ENCODE results near the gene LDAF1.

Gene LDAF1

DNA sequence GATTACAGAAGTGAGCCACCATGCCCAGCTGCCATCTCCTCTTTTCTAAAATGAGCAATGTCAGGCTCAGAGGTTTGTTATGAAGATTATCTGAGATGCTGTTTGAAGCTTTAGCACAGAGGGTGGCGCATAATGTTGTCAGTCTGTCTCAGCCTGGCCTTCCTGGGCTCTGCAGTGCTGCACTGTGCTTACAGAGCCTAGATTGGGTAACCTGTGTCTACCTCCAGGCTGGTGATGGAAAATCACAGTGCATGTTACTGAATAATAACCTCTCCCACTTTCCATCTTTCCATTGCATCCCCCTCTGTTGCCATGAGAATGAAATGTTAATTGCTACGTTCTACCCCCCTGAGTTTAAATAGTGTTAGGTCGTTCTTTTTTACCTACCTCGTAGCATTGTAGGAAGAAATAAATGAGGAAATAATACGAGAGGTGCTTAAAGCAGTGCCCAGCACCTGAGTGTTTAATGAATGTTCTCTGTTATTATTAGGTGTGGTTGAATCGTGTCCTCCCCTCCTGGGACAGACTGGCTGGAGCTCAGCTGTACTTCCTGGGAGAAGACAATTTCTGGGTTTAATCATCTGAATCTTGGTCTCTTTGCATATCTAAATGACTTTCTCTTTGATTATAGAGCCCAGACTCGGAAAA, 6.2 kb downstream of the LDAF1 start:
- DNase-seq (ENCODE audit: low read depth in 1 of 2, low spot score in 1 of 2), result no peak
- TF ChIP-seq SPI1 (IDR thresholded peaks at IDR 0.05; ENCODE audit: borderline replicate concordance, low read depth) (no peak), GABPA (IDR thresholded peaks at IDR 0.05; ENCODE audit: low read depth) (no peak), POLR2AphosphoS5 (IDR thresholded peaks at IDR 0.05; ENCODE audit: low read depth) (no peak)
- TF ChIP-seq, protein P1, sequence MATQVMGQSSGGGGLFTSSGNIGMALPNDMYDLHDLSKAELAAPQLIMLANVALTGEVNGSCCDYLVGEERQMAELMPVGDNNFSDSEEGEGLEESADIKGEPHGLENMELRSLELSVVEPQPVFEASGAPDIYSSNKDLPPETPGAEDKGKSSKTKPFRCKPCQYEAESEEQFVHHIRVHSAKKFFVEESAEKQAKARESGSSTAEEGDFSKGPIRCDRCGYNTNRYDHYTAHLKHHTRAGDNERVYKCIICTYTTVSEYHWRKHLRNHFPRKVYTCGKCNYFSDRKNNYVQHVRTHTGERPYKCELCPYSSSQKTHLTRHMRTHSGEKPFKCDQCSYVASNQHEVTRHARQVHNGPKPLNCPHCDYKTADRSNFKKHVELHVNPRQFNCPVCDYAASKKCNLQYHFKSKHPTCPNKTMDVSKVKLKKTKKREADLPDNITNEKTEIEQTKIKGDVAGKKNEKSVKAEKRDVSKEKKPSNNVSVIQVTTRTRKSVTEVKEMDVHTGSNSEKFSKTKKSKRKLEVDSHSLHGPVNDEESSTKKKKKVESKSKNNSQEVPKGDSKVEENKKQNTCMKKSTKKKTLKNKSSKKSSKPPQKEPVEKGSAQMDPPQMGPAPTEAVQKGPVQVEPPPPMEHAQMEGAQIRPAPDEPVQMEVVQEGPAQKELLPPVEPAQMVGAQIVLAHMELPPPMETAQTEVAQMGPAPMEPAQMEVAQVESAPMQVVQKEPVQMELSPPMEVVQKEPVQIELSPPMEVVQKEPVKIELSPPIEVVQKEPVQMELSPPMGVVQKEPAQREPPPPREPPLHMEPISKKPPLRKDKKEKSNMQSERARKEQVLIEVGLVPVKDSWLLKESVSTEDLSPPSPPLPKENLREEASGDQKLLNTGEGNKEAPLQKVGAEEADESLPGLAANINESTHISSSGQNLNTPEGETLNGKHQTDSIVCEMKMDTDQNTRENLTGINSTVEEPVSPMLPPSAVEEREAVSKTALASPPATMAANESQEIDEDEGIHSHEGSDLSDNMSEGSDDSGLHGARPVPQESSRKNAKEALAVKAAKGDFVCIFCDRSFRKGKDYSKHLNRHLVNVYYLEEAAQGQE (IDR thresholded peaks at IDR 0.05; ENCODE audit: insufficient replicate concordance, low read depth), result no peak
- TF ChIP-seq, protein P2, sequence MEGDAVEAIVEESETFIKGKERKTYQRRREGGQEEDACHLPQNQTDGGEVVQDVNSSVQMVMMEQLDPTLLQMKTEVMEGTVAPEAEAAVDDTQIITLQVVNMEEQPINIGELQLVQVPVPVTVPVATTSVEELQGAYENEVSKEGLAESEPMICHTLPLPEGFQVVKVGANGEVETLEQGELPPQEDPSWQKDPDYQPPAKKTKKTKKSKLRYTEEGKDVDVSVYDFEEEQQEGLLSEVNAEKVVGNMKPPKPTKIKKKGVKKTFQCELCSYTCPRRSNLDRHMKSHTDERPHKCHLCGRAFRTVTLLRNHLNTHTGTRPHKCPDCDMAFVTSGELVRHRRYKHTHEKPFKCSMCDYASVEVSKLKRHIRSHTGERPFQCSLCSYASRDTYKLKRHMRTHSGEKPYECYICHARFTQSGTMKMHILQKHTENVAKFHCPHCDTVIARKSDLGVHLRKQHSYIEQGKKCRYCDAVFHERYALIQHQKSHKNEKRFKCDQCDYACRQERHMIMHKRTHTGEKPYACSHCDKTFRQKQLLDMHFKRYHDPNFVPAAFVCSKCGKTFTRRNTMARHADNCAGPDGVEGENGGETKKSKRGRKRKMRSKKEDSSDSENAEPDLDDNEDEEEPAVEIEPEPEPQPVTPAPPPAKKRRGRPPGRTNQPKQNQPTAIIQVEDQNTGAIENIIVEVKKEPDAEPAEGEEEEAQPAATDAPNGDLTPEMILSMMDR (IDR thresholded peaks at IDR 0.05; ENCODE audit: insufficient read depth, low read length), result no peak
- Histone ChIP-seq H3K27ac (replicated peaks) (no peak overlapping the region), H3K4me3 (replicated peaks; ENCODE audit: insufficient read depth, low read length) (no peak overlapping the region), H3K27me3 (ENCODE audit: insufficient read depth, poor library complexity, severe bottlenecking) (no peaks in the 10 kb centered on the region)

DNA sequence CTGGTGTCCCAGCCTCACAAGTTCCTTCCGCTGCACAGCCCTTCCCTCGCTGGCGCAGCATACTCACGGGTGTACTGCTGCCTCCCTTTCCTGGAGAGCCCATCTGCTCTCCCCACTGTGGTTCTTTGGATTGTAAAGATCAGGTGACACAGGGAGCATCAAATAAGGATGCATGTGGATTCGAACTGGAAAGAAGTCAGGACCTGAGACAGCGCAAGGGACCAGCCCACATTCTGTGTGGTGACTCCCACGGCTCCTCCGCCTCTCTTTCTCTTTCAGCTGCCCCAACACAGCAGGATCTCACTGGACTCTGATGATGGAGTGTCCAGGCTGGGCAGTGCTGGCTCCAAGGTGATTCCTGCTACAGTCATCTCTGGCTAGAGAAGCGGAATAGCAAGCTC, 8.1 kb downstream of the LDAF1 start:
- H3K4me3 ChIP-seq (replicated peaks; ENCODE audit: insufficient read depth, low read length), result no peak overlapping the region
- TF ChIP-seq, protein P1 (IDR thresholded peaks at IDR 0.05; ENCODE audit: insufficient replicate concordance, low read depth), result peak; percentile 88
- no peak for TF ChIP-seq SPI1 (IDR thresholded peaks at IDR 0.05; ENCODE audit: borderline replicate concordance, low read depth)
- H3K27me3 ChIP-seq (ENCODE audit: insufficient read depth, poor library complexity, severe bottlenecking), result no peaks in the 10 kb centered on the region
- no peak overlapping the region for H3K27ac ChIP-seq (replicated peaks)
- no peak for DNase-seq (ENCODE audit: low read depth in 1 of 2, low spot score in 1 of 2)

DNA sequence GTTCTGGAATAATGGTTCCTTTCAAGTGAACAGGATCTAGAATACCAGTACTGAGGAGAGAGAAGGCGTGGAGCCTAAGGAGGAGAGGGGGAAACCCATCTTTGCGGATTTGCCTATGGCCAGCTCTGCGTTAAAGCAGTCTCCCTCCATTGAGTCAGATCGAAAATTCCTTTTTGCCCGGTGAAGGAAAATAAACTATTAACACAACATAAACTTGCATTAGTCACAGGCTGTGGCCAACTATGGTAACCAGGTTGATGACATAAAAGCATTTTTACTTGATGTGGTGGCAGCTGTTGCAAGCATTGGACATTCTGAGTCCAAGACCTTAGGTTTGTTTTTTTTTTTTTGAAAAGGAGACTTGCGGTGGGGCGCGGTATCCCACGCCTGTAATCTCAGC, 8.9 kb downstream of the LDAF1 start:
- H3K27ac ChIP-seq (replicated peaks), result no peak overlapping the region
- TF ChIP-seq POLR2AphosphoS5 (IDR thresholded peaks at IDR 0.05; ENCODE audit: low read depth) (no peak), SPI1 (IDR thresholded peaks at IDR 0.05; ENCODE audit: borderline replicate concordance, low read depth) (no peak), GABPA (IDR thresholded peaks at IDR 0.05; ENCODE audit: low read depth) (no peak)
- TF ChIP-seq, protein P1 (IDR thresholded peaks at IDR 0.05; ENCODE audit: insufficient replicate concordance, low read depth), result no peak
- TF ChIP-seq, protein P2 (IDR thresholded peaks at IDR 0.05; ENCODE audit: insufficient read depth, low read length), result no peak
- no peaks in the 10 kb centered on the region for H3K27me3 ChIP-seq (ENCODE audit: insufficient read depth, poor library complexity, severe bottlenecking)
- no peak for DNase-seq (ENCODE audit: low read depth in 1 of 2, low spot score in 1 of 2)
- H3K4me3 ChIP-seq (replicated peaks; ENCODE audit: insufficient read depth, low read length), result no peak overlapping the region
